Karpas-422 (cell line): Measurements from ENCODE around the gene ARHGAP33. TPM values are rescaled to one million over a fixed set of nuclear protein-coding genes. Genes with fewer than 3 reads are reported as not detected.
"Not testable (repeated sequence)": the region's sequence is repeated elsewhere in the genome, so short reads cannot be mapped to it uniquely, and the experiment has no call there.

ENCODE experiments used
- DNase-seq: peaks from one replicate; pipeline ENCODE4 v3.0.0-alpha.2; 2015
- H2AFZ ChIP-seq: fragments of 200-600 bp; sonication (generic); 2 replicates; pipeline ENCODE4 v1.6.1; 2014; ENCODE audit warnings: antibody characterized with exemption, low read length, mixed read lengths
- H3K27ac ChIP-seq: fragments of 200-600 bp; sonication (generic); 2 replicates; pipeline ENCODE4 v1.5.1; 2014; ENCODE audit warnings: mild to moderate bottlenecking, low read length, moderate library complexity
- H3K27me3 ChIP-seq: fragments of 200-600 bp; sonication (generic); 2 replicates; pipeline ENCODE4 v1.6.1; 2014; ENCODE audit warnings: low read length, mixed read lengths
- H3K36me3 ChIP-seq: fragments of 200-600 bp; sonication (generic); 2 replicates; pipeline ENCODE4 v1.6.1; 2014; ENCODE audit warnings: low read length, mixed read lengths; ENCODE audit not compliant: insufficient read depth
- H3K4me1 ChIP-seq: fragments of 200-600 bp; sonication (generic); 2 replicates; pipeline ENCODE4 v1.6.1; 2014; ENCODE audit warnings: mild to moderate bottlenecking, low read length, mixed read lengths
- H3K4me2 ChIP-seq: fragments of 200-600 bp; sonication (generic); 2 replicates; pipeline ENCODE4 v1.6.1; 2014; ENCODE audit warnings: low read length, low read depth, mild to moderate bottlenecking; ENCODE audit not compliant: poor library complexity, severe bottlenecking
- H3K4me3 ChIP-seq: fragments of 200-600 bp; sonication (generic); 2 replicates; pipeline ENCODE4 v1.5.1; 2014; ENCODE audit warnings: mild to moderate bottlenecking, antibody characterized with exemption, low read length, mixed read lengths
- H3K79me2 ChIP-seq: fragments of 200-600 bp; sonication (generic); 2 replicates; pipeline ENCODE4 v1.6.1; 2014; ENCODE audit warnings: mild to moderate bottlenecking, low read length, mixed read lengths
- H3K9ac ChIP-seq: fragments of 200-600 bp; sonication (generic); 2 replicates; pipeline ENCODE4 v1.6.0; 2014; ENCODE audit warnings: low read length
- H3K9me2 ChIP-seq: fragments of 200-600 bp; sonication (generic), shearing (Covaris generic); replicated peaks from 2 replicates; pipeline ENCODE4 v1.6.0; 2014; ENCODE audit warnings: mild to moderate bottlenecking, low read length, moderate library complexity; ENCODE audit not compliant: insufficient read depth
- H3K9me3 ChIP-seq: fragments of 300-700, 200-600 bp; sonication (generic); 2 replicates; pipeline ENCODE4 v1.6.1; 2014; ENCODE audit warnings: low read length, mixed read lengths
- H4K20me1 ChIP-seq: fragments of 200-600 bp; sonication (generic); 2 replicates; pipeline ENCODE4 v1.6.1; 2014; ENCODE audit warnings: mild to moderate bottlenecking, antibody characterized with exemption, low read length, low read depth; ENCODE audit not compliant: insufficient read depth
- total RNA-seq: library from RNA; depleted of rRNA; stranded (reverse); fragments of >200 nt; shearing (Covaris generic); gene quantifications from 2 replicates; pipeline ENCODE4 v1.2.3, GENCODE V29; 2014; ENCODE audit warnings: low replicate concordance

The ARHGAP33 gene
- total RNA-seq, 1 experiment from 2014 or later: 5.8 TPM

DNA sequence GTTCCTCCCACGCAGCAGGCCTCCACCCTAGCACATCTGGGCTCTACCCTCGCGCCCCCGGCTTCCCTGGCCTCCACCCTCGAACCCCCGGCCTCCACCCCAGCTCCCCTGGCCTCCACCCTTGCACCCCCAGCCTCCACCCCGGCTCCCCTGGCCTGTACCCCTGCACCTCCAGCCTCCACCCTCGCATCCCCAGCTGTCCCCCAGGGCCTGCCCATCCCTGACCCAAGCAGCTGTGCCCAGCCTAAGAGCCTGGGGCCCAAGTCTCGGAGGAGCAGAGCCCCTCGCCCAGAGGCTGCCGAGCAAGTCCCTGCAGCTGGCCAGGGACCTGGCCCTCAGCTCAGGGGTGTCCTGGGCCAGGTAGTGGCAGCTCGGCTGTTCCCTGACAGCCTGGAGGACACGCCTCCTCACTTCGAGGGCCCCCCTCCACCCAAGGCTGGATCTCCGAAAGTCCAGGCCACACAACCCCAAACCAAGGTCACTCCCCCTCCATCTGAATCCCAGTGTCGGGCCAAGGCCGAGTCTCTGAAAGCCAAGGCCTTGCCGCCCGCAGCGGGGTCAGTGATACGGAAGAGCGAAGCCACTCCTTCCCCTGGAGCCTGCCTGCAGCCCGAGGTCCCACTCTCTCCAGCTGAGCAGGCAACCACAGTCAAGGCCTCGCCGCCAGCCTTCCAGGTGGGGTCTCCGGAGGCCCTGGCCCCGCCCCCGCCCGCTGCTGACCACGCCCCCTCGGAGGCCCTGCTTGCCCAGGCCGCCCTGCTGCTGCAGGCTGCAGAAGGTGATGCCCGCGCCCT lies 7.9 kb upstream of the ARHGAP33 start:
- no peaks in the 10 kb centered on the region for H3K27me3 ChIP-seq
- peaks cover 3% of the 10 kb centered on the region; the same call in 1 of the 2 replicates for H4K20me1 ChIP-seq
- DNase-seq: peak; percentile 61
- no peaks in the 10 kb centered on the region for H3K9me3 ChIP-seq
- H3K9me2 ChIP-seq: no peaks in the 10 kb centered on the region
- no peaks in the 10 kb centered on the region for H3K36me3 ChIP-seq
- no peaks in the 10 kb centered on the region for H3K79me2 ChIP-seq
- no peak overlapping the region for H3K4me3 ChIP-seq
- H3K4me2 ChIP-seq: no peak overlapping the region
- peaks cover 5% of the 10 kb centered on the region for H3K4me1 ChIP-seq
- H3K9ac ChIP-seq: no peak overlapping the region
- H2AFZ ChIP-seq: no peak overlapping the region
- H3K27ac ChIP-seq: no peak overlapping the region

DNA sequence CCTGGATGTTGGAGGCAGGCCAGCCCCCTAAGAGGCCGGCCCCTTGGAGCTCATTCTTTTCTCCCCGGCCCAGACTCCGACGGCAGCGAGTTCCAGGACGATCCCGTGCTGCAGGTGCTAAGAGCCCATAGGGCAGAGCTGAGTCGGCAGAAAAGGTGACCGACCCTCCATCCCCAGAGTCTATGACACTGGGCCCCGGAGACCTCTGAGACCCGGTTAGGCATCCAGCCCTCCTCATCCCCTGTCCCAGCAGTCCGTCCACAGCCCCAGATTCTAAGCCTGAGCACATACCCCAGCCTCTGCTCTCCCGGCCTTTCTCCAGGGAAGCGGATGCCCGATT lies 7.3 kb upstream of the ARHGAP33 start:
- H3K9me3 ChIP-seq: no peaks in the 10 kb centered on the region
- no peak overlapping the region for H3K27ac ChIP-seq
- no peak overlapping the region for H3K4me3 ChIP-seq
- H3K4me1 ChIP-seq: peaks cover 5% of the 10 kb centered on the region
- H3K27me3 ChIP-seq: no peaks in the 10 kb centered on the region
- H3K4me2 ChIP-seq: no peak overlapping the region
- H4K20me1 ChIP-seq: peaks cover 7% of the 10 kb centered on the region; the same call in 1 of the 2 replicates
- no peak overlapping the region for H3K9ac ChIP-seq
- no peaks in the 10 kb centered on the region for H3K79me2 ChIP-seq
- H3K9me2 ChIP-seq: no peaks in the 10 kb centered on the region
- no peaks in the 10 kb centered on the region for H3K36me3 ChIP-seq
- no peak for DNase-seq
- no peak overlapping the region for H2AFZ ChIP-seq

DNA sequence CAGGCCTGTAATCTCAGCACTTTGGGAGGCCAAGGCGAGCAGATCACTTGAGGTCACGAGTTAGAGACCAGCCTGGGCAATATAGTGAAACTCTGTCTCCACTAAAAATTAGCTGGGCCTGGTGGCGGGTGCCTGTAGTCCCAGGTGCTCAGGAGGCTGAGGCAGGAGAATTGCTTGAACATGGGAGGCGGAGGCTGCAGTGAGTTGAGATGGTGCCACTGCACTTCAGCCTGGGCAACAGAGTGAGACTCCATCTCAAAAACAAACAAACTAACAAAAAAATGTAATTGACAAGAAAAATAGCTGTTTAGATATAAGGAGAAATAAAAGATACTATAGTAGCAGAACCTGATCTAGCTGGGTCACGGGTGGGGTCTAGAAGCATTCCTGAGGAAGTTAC lies 3.0 kb upstream of the ARHGAP33 start:
- not testable (repeated sequence) for H3K4me2 ChIP-seq, H3K27ac ChIP-seq

DNA sequence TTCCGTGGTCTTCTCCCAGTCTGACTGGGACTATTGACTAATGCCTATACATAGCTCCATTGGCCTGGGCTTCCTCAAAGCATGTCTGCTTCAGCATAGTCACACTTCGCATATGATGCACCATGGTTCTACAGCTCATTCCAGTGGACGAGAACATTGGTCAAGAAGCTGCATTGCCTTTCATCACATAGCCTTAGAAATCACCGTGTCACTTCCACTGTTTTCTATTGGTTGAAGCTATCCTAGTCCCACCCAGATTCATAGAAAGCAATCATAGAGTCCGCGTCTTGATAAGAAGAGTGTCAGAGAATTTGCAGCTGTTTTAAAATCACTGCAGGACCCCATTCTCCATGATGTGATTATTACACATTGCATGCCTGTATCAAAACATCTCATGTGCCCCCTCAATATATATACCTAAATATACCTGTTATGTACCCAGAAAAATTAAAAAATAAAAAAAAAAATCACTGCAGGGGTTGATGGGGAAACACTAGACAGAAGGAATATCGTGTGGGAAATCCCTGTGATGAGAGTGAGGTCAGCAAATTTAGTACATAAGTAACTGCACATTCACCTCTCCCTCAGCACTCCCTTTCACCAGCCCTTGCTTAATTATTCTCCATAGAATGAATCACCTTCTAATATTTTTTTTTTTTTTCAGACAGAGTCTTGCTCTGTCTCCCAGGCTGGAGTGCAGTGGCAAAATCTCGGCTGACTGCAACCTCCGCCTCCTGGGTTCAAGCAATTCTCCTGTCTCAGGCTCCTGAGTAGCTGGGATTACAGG lies 2.2 kb upstream of the ARHGAP33 start:
- Histone ChIP-seq H3K9me3 (no peaks in the 10 kb centered on the region), H3K9ac (no peak overlapping the region), H3K9me2 (no peaks in the 10 kb centered on the region), H3K4me3 (no peak overlapping the region), H3K36me3 (no peaks in the 10 kb centered on the region), H4K20me1 (0 out of 2 replicates have a peak, but pooled peaks cover 6% of the 10 kb centered on the region), H3K79me2 (peaks cover 6% of the 10 kb centered on the region; the same call in 1 of the 2 replicates), H3K27ac (no peak overlapping the region), H3K27me3 (no peaks in the 10 kb centered on the region), H3K4me1 (peaks cover 12% of the 10 kb centered on the region), H2AFZ (no peak overlapping the region), H3K4me2 (no peak overlapping the region)
- peak; percentile 59 for DNase-seq

More for the DNA sequence above, 3.0 kb upstream of the ARHGAP33 start:
- not testable (repeated sequence) for H4K20me1 ChIP-seq, H3K79me2 ChIP-seq, H3K27me3 ChIP-seq, H3K9ac ChIP-seq, H3K9me3 ChIP-seq, H3K4me3 ChIP-seq, H3K9me2 ChIP-seq, H3K36me3 ChIP-seq, H2AFZ ChIP-seq, DNase-seq
- H3K4me1 ChIP-seq: peaks cover 15% of the 10 kb centered on the region

DNA sequence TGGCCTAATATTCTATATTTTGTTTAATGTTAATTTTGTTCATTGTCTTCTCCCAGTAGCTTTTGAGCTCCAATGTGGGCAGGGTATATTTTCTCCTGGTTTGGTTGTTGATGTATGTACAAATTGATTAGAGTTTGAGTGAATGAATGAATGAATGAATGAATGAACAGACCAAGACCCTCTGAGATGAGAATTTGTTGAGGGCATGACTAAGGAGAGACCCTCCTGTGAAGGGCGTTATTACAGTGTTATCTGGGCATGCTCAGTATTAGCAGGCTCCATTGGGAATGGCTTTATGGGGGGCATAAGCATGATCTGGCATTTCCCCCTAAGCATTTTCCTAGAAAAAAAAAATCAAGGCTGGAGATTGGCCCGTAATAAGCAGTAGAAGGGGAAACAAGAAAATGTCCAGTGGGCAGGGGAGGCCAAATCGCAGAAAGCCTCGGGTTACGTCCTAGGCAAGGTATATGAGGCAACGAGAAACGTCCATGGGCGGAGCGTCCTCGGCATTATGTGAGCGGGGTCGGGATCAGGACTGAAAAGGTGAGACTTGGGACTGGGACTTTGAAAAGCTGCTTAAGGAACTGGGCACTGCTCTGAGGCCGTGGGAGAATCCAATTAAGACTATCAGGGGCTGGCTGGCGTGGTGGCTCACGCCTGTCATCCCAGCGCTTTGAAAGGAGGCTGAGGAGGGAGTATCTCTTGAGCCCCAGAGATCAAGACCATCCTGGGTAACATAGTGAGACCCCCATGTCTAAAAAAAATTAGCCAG lies 904 bp upstream of the ARHGAP33 start:
- no peak overlapping the region for H3K9ac ChIP-seq

DNA sequence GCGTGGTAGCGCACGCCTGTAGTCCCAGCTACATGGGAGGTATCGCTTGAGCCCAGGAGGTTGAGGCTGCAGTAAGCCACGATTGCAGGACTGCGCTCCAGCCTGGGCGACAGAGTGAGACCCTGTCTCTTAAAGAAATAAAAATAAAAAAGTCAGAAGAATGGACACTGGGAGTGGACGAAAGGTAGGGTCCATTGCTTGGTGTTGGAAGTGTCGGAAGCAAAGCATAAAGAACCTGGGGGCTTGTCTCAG lies 392 bp upstream of the ARHGAP33 start:
- Histone ChIP-seq H3K9me2 (no peaks in the 10 kb centered on the region), H4K20me1 (0 out of 2 replicates have a peak, but pooled peaks cover 6% of the 10 kb centered on the region), H2AFZ (no peak overlapping the region), H3K79me2 (peaks cover 6% of the 10 kb centered on the region; the same call in 1 of the 2 replicates), H3K27me3 (no peaks in the 10 kb centered on the region), H3K4me3 (0 out of 2 replicates have a peak overlapping the region, but pooled peaks have one; percentile 33), H3K27ac (no peak overlapping the region), H3K4me2 (peak overlapping the region; percentile 44), H3K4me1 (peaks cover 12% of the 10 kb centered on the region), H3K9me3 (no peaks in the 10 kb centered on the region), H3K9ac (no peak overlapping the region), H3K36me3 (no peaks in the 10 kb centered on the region)
- DNase-seq: no peak

More for the DNA sequence above, 904 bp upstream of the ARHGAP33 start:
- Histone ChIP-seq H3K4me2 (peak overlapping the region; percentile 44), H3K79me2 (peaks cover 6% of the 10 kb centered on the region; the same call in 1 of the 2 replicates), H3K36me3 (no peaks in the 10 kb centered on the region), H3K9me3 (no peaks in the 10 kb centered on the region), H2AFZ (no peak overlapping the region), H3K27me3 (no peaks in the 10 kb centered on the region), H4K20me1 (0 out of 2 replicates have a peak, but pooled peaks cover 6% of the 10 kb centered on the region), H3K9me2 (no peaks in the 10 kb centered on the region), H3K4me1 (peaks cover 12% of the 10 kb centered on the region), H3K27ac (no peak overlapping the region), H3K4me3 (0 out of 2 replicates have a peak overlapping the region, but pooled peaks have one; percentile 33)
- DNase-seq: no peak

DNA sequence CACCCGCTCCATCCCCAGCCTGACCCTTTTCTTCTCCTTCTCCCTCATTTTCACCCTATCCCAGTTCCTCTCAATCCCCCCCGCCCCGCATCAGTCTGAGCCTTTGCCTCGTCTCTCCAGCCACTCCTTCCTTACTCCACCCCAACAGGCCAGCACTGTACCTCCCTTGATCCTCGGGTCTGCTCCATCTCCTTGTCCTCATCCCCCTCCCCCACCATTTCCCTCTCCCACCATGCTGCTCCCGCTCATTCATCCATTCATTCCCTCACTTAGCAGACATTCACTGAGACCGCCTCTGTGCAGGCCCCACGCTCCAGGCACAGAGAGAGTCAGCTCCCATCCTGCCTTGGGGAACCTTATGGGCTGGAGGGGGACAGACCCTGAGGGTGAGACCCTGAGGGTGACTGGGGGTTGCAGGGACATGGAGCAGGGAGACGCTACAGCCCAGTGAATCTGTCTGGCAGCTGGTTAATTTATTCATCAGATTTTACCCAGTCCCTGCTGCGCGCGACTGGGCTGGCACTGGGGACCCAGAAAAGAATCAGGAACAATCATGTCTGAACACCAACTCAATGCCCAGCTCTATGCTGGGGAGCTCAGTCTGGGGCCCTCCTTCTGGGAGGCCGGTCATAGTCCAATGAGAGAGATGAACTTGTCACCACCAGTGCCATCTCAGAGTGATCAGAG lies 881 bp downstream of the ARHGAP33 start:
- H3K27me3 ChIP-seq: no peaks in the 10 kb centered on the region
- no peaks in the 10 kb centered on the region for H3K9me2 ChIP-seq
- no peaks in the 10 kb centered on the region for H3K9me3 ChIP-seq
- peak overlapping the region; percentile 89 for H3K9ac ChIP-seq
- H3K4me1 ChIP-seq: peaks cover 12% of the 10 kb centered on the region
- H3K4me2 ChIP-seq: peak overlapping the region; percentile 75
- H3K4me3 ChIP-seq: peak overlapping the region; percentile 90
- 0 out of 2 replicates have a peak overlapping the region, but pooled peaks have one; percentile 22 for H3K27ac ChIP-seq
- no peak for DNase-seq
- peaks cover 6% of the 10 kb centered on the region; the same call in 1 of the 2 replicates for H3K79me2 ChIP-seq
- H2AFZ ChIP-seq: no peak overlapping the region; the same call in 1 of the 2 replicates
- H4K20me1 ChIP-seq: 0 out of 2 replicates have a peak, but pooled peaks cover 6% of the 10 kb centered on the region
- no peaks in the 10 kb centered on the region for H3K36me3 ChIP-seq
